Neuronal stem cell (in vitro differentiated cells): Measurements from ENCODE around the gene RPS19.

Experiments
- DNase-seq: peaks from one replicate; pipeline ENCODE4 v3.0.0-alpha.2; 2013; ENCODE audit warnings: low spot score
- H2AFZ ChIP-seq: one replicate; pipeline ENCODE4 v1.6.1; 2013; ENCODE audit warnings: mild to moderate bottlenecking, low read length, inconsistent platforms
- H2AK5ac ChIP-seq: 2 replicates; pipeline ENCODE4 v1.6.1; 2013; ENCODE audit warnings: low read depth, mild to moderate bottlenecking, inconsistent platforms, low read length, moderate library complexity, mixed read lengths
- H2BK120ac ChIP-seq: 2 replicates; pipeline ENCODE4 v1.6.1; 2013; ENCODE audit warnings: low read depth, mild to moderate bottlenecking, inconsistent platforms, low read length, moderate library complexity, mixed read lengths
- H2BK12ac ChIP-seq: one replicate; pipeline ENCODE4 v1.6.1; 2013; ENCODE audit warnings: low read length, inconsistent platforms
- H2BK15ac ChIP-seq: 2 replicates; pipeline ENCODE4 v1.6.1; 2013; ENCODE audit warnings: mild to moderate bottlenecking, low read length, inconsistent platforms, mixed read lengths
- H2BK5ac ChIP-seq: one replicate; pipeline ENCODE4 v1.6.1; 2013; ENCODE audit warnings: inconsistent platforms, mild to moderate bottlenecking, low read length, moderate library complexity
- H3K14ac ChIP-seq: one replicate; pipeline ENCODE4 v1.6.1; 2013; ENCODE audit warnings: low read length, inconsistent platforms
- H3K18ac ChIP-seq: 2 replicates; pipeline ENCODE4 v1.6.1; 2013; ENCODE audit warnings: low read length, inconsistent platforms
- H3K23ac ChIP-seq: 2 replicates; pipeline ENCODE4 v1.6.1; 2013; ENCODE audit warnings: low read depth, mild to moderate bottlenecking, mixed read lengths, low read length, inconsistent platforms; ENCODE audit not compliant: poor library complexity
- H3K27ac ChIP-seq: replicated peaks from 3 replicates; pipeline ENCODE4 v1.5.1; 2013; ENCODE audit warnings: low read length, inconsistent platforms
- H3K27me3 ChIP-seq, 3 experiments: 2 replicates each; pipeline ENCODE4 v1.6.1; 2013; ENCODE audit warnings: low read length in 3 of 3, mild to moderate bottlenecking in 2 of 3, inconsistent platforms in 1 of 3, low read depth in 1 of 3, mixed read lengths in 1 of 3, moderate library complexity in 1 of 3; ENCODE audit not compliant: control insufficient read depth in 3 of 3, insufficient read depth in 3 of 3
- H3K36me3 ChIP-seq, 2 donors: replicated peaks in 1 of 2; 2 replicates each; pipeline ENCODE4 v1.6.1; 2013; ENCODE audit warnings: low read length in 2 of 2; ENCODE audit not compliant: control insufficient read depth in 2 of 2, insufficient read depth in 2 of 2
- H3K4ac ChIP-seq: 2 replicates; pipeline ENCODE4 v1.6.1; 2013; ENCODE audit warnings: inconsistent platforms, mild to moderate bottlenecking, low read length, moderate library complexity
- H3K4me1 ChIP-seq, 2 donors: 1 replicate in 1 of 2; 2 replicates in 1 of 2; pipeline ENCODE4 v1.6.1; 2013; ENCODE audit warnings: low read length in 2 of 2, low read depth in 1 of 2; ENCODE audit not compliant: control insufficient read depth in 2 of 2, insufficient read depth in 1 of 2
- H3K4me2 ChIP-seq: one replicate; pipeline ENCODE4 v1.6.1; 2013; ENCODE audit warnings: mild to moderate bottlenecking, low read length, inconsistent platforms; ENCODE audit not compliant: insufficient read depth, poor library complexity, severe bottlenecking
- H3K4me3 ChIP-seq, 2 donors: 2 replicates each; pipeline ENCODE4 v1.5.1; 2013; ENCODE audit warnings: low read length in 2 of 2, mild to moderate bottlenecking in 2 of 2, inconsistent platforms in 1 of 2, moderate library complexity in 1 of 2
- H3K79me1 ChIP-seq: one replicate; pipeline ENCODE4 v1.6.1; 2013; ENCODE audit warnings: low read depth, mild to moderate bottlenecking, inconsistent platforms, low read length, moderate library complexity
- H3K9ac ChIP-seq: one replicate; pipeline ENCODE4 v1.6.1; 2013; ENCODE audit warnings: mild to moderate bottlenecking, low read depth, low read length, inconsistent platforms; ENCODE audit not compliant: poor library complexity
- H3K9me3 ChIP-seq, 2 donors: replicated peaks in 1 of 2; 2 replicates each; pipeline versions ENCODE3 to v1.6.1; 2013; ENCODE audit warnings: low read length in 2 of 2, mild to moderate bottlenecking in 2 of 2, inconsistent platforms in 1 of 2, low read depth in 1 of 2, mixed read lengths in 1 of 2, moderate library complexity in 1 of 2; ENCODE audit not compliant: control insufficient read depth in 2 of 2, insufficient read depth in 1 of 2
- H4K8ac ChIP-seq: one replicate; pipeline ENCODE4 v1.6.1; 2013; ENCODE audit warnings: low read depth, mild to moderate bottlenecking, inconsistent platforms, low read length, moderate library complexity
- H4K91ac ChIP-seq: one replicate; pipeline ENCODE4 v1.6.1; 2013; ENCODE audit warnings: low read length, low read depth, mild to moderate bottlenecking, inconsistent platforms; ENCODE audit not compliant: poor library complexity
- WGBS, 2 donors: extraction: QIAGEN DNeasy Blood & Tissue Kit; methylation state at CpG; one replicate each; pipeline ENCODE4 v1.1.7; 2013; ENCODE audit warnings: missing lambda C conversion rate in 2 of 2, mixed read lengths in 1 of 2; ENCODE audit not compliant: insufficient read length in 2 of 2, insufficient replicate concordance in 1 of 2; ENCODE audit errors: extremely low coverage in 2 of 2; 5-methylcytosine and 5-hydroxymethylcytosine counted together

Gene RPS19

GRCh38 chr19:41887711-41888382 is 27.8 kb downstream of the RPS19 start:
- H2AK5ac ChIP-seq, result peak overlapping the region; percentile 18
- no peak overlapping the region for H2BK12ac ChIP-seq
- H3K4me2 ChIP-seq, result no peak overlapping the region
- H3K18ac ChIP-seq, result no peak overlapping the region
- H3K27ac ChIP-seq, result no peak overlapping the region
- peak overlapping the region in 1 of 2 donors; percentile 32 for H3K4me3 ChIP-seq
- no peak overlapping the region for H3K4ac ChIP-seq
- no peak overlapping the region for H2BK5ac ChIP-seq
- H3K9me3 ChIP-seq, result no peaks in the 10 kb centered on the region
- H3K36me3 ChIP-seq, result peaks cover 7 to 9% of the 10 kb centered on the region in 2 donors
- no peak overlapping the region for H2BK120ac ChIP-seq
- no peak overlapping the region for H4K8ac ChIP-seq
- H3K23ac ChIP-seq, result no peak overlapping the region
- no peak overlapping the region for H4K91ac ChIP-seq
- peaks cover 6% of the 10 kb centered on the region for H3K79me1 ChIP-seq
- H3K4me1 ChIP-seq, result peaks cover 5 to 7% of the 10 kb centered on the region in 2 donors
- H3K9ac ChIP-seq, result no peak overlapping the region
- H2AFZ ChIP-seq, result no peak overlapping the region
- WGBS, 2 donors, result no CpG with 5 or more reads among the region's 17 CpGs
- H3K14ac ChIP-seq, result no peak overlapping the region
- H2BK15ac ChIP-seq, result no peak overlapping the region
- peaks cover 0 to 7% (median 6%) of the 10 kb centered on the region in 3 experiments for H3K27me3 ChIP-seq
- no peak for DNase-seq

GRCh38 chr19:41888926-41889325 is 28.9 kb downstream of the RPS19 start:
- Histone ChIP-seq H2BK5ac (no peak overlapping the region), H2BK12ac (no peak overlapping the region), H3K9me3 (no peaks in the 10 kb centered on the region), H3K36me3 (peaks cover 7 to 9% of the 10 kb centered on the region in 2 donors), H3K14ac (no peak overlapping the region), H3K4me3 (no peak overlapping the region), H2AK5ac (no peak overlapping the region), H3K9ac (no peak overlapping the region), H3K27ac (no peak overlapping the region), H2AFZ (no peak overlapping the region), H4K91ac (no peak overlapping the region), H3K4me1 (peaks cover 0 to 6% of the 10 kb centered on the region in 2 donors), H3K79me1 (peaks cover 6% of the 10 kb centered on the region), H3K18ac (no peak overlapping the region), H3K27me3 (no peaks in the 10 kb centered on the region), H3K4me2 (no peak overlapping the region), H3K23ac (no peak overlapping the region), H3K4ac (no peak overlapping the region), H4K8ac (no peak overlapping the region), H2BK15ac (no peak overlapping the region), H2BK120ac (no peak overlapping the region)
- no peak for DNase-seq
- WGBS, 2 donors, result no CpG with 5 or more reads among the region's 12 CpGs

GRCh38 chr19:41889896-41890295 is 29.8 kb downstream of the RPS19 start:
- no peak overlapping the region for H3K4me2 ChIP-seq
- H3K9ac ChIP-seq, result no peak overlapping the region
- no peaks in the 10 kb centered on the region for H3K27me3 ChIP-seq
- H2AFZ ChIP-seq, result no peak overlapping the region
- H2BK15ac ChIP-seq, result no peak overlapping the region
- H3K14ac ChIP-seq, result no peak overlapping the region
- no peak overlapping the region for H3K27ac ChIP-seq
- H2AK5ac ChIP-seq, result no peak overlapping the region
- H4K8ac ChIP-seq, result no peak overlapping the region
- H2BK5ac ChIP-seq, result no peak overlapping the region
- no peak overlapping the region for H4K91ac ChIP-seq
- H3K4ac ChIP-seq, result no peak overlapping the region
- H2BK12ac ChIP-seq, result no peak overlapping the region
- H3K23ac ChIP-seq, result no peak overlapping the region
- H3K9me3 ChIP-seq, result no peaks in the 10 kb centered on the region
- WGBS, 2 donors, result no CpG with 5 or more reads among the region's 8 CpGs
- H2BK120ac ChIP-seq, result no peak overlapping the region
- peaks cover 0 to 2% of the 10 kb centered on the region in 2 donors for H3K4me1 ChIP-seq
- H3K36me3 ChIP-seq, result peaks cover 7 to 12% of the 10 kb centered on the region in 2 donors
- H3K79me1 ChIP-seq, result peaks cover 6% of the 10 kb centered on the region
- DNase-seq, result no peak
- H3K4me3 ChIP-seq, result no peak overlapping the region
- H3K18ac ChIP-seq, result no peak overlapping the region

- Histone ChIP-seq H2AK5ac (no peak overlapping the region), H3K27me3 (no peaks in the 10 kb centered on the region), H3K9ac (no peak overlapping the region), H3K4me2 (no peak overlapping the region), H3K4ac (no peak overlapping the region), H3K4me1 (no peaks in the 10 kb centered on the region), H3K27ac (no peak overlapping the region), H4K8ac (no peak overlapping the region), H2BK15ac (no peak overlapping the region), H2BK12ac (no peak overlapping the region), H3K36me3 (peaks cover 14 to 21% of the 10 kb centered on the region in 2 donors), H3K14ac (no peak overlapping the region), H3K9me3 (no peaks in the 10 kb centered on the region), H3K4me3 (no peak overlapping the region), H3K18ac (no peak overlapping the region), H4K91ac (no peak overlapping the region), H3K23ac (no peak overlapping the region), H2AFZ (no peak overlapping the region), H3K79me1 (peaks cover 6% of the 10 kb centered on the region), H2BK5ac (no peak overlapping the region), H2BK120ac (no peak overlapping the region)
- no peak for DNase-seq
- no CpG with 5 or more reads among the region's 4 CpGs for WGBS, 2 donors
Measured at GRCh38 chr19:41890936-41891335, 30.9 kb downstream of the RPS19 start.
